GM18907 (cell line): ENCODE results near the gene HES3.

Experiments
- ATAC-seq: cut with Tn5 transposase; IDR thresholded peaks from one replicate; pipeline ENCODE4 v1.9.1; 2021; ENCODE audit warnings: mild to moderate bottlenecking, moderate library complexity; ENCODE audit not compliant: unreplicated experiment

HES3 gene, protein sequence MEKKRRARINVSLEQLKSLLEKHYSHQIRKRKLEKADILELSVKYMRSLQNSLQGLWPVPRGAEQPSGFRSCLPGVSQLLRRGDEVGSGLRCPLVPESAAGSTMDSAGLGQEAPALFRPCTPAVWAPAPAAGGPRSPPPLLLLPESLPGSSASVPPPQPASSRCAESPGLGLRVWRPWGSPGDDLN

DNA sequence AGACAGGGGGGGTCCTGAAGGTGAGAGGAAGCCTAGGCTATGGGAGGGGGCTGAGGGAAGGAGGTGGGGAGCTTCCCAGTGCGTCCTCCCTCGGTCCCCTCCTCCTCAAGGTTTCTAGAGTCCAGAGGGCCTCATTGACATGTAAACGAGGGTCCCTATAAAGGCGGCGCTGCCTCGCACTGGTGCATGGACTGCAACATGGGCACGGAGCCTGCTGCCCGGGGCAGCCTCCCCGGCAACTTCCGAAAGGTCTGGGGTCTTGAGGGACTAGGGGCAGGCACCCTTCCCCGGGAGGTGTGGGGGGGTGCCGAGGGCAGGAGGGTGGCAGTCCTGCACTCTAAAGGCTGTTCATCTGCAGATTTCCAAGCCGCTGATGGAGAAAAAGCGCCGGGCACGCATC, at the start of gene HES3:
TSS of gene HES3 (plus strand) at position 187 of the 400 bp plus-strand sequence. CDS start at position 374, 187 bp downstream.
- ATAC-seq, result no peak

DNA sequence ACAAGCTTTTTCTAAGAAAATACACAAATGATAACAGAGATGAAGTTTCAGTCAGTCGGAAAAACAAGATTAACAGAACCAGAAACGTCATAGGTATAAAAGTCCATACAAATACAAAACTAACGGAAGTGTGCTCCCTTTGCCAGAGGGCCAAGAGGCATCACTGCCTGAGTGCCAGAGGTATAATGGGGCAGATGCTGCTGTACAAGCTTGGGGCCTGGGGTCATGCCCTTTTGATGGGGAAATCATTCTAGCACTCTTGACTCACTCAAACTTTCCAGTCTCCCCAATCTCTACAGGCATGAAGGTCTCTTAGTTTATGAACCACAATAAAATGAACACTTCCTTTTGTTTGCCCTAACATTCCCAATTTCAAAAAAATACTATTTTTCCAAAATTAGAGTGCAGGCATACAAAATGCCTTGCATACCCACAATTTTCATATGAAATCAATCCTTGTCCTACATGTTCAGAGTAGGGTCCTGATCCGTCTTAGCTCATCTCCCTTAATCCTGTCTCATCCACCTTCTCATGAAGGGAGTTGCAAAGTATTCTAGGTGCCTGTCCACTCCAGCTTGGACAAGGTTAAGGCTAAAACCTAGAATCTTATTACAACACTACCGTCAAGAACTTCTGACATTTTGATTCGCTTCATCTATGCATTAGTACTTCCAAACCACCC, 46.1 kb upstream of the HES3 start:
- ATAC-seq, result no peak

DNA sequence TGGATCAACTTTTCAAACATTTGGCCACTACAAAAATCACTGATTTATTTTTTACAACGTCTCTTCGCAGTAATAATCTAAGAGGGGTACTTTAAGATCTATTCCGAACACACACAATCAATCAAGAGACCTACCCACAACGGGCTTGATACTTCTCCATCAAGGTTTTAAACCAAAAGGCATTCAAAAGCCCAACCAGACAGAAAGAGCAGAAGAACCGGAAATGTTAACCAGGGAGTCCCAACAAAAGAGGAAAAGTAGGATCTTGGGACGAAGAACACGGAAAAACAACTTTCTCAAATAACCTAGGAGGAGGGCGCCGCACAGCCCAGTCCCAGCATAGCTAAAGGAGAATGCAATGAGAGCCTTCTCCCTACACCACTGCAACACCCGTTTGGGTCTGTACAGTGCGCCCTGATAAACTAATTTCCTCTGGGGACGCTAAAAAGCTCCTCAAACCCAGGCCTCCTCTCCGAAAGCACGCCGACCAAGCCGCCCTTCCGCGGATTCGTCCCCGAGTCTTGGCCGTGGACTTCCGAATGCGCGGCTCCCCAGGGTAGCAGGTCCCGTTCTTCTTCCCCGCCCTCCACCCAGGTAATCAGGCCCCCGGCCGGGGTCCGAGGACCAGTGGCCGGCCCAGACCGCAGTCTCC, 45.2 kb upstream of the HES3 start:
- peak; percentile 32 for ATAC-seq

DNA sequence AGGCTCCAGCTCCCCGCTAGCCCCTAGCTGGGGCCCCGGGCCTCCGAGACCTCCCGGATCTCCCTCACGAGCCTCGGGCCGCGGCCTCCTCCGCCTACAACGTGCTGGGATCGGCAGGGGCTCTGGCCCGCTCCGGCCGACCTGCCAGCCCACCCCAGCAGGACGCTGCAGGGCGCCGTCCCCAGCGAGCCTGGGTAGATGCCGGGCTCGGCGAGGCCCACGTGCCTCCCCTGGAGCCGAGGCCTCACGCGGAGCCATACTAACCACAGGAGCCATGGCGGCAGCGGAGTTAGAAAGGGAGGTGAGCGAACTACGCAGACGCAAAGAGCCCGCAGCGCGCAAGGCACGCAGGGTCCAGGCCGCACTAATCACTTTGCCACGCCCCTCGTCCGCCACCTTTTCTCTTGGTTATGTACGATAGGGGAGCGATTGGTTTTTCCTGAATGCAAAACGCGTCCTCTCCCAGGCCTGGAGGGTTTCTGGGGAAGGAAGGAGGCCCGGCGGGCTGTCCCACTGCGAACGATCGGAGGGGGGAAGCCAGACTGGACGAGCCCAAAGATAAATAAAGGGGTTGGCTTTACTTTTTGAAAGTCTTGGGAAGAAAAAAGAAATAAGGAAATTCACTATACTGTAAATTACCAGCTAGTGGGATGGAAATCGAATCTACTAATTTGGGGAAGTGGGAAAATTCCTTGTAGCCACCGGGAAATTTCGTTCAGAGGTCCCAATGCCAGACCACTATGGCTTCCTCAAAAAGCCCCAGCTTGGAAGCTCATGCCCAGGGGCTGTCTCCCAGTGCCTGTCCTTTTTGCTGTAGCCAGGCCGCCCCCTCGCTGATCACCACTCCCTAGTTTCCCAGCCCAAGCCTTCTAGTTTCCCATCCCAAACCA, 44.4 kb upstream of the HES3 start, which contains the start of gene RPL22:
TSS of gene RPL22 (minus strand) at position 298 of the 890 bp plus-strand sequence. CDS start at position 276, 22 bp downstream.
- ATAC-seq, result peak; percentile 96

DNA sequence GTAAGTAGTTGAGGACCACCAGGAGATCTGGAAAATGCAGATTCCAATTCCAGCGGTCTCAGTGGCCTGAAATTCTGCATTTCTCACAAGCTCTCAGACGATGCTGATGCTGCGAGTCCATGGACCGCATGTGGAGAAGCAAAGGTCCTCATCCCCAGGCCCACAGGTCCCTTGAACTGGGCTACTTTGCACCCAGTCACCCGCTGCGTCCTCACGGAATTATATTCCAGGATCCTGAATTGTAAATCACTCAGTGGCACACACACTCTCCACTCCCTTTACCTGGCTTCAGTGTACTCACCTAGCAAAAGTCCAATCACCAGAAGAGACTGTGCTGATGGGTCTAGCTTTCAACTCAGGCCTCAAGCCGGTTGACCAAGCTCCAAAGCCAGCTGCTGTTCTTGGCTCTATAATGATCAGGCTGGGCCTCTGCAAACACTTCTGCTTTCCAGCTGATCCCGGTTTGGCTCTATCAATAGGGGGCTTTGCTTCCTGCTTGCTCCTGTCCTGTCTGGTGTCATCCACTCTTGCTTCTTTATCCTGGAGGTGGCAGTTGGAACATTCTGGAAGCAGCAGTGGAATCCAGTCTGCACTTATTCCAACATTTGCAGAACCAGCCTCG, 43.7 kb upstream of the HES3 start:
- no peak for ATAC-seq

DNA sequence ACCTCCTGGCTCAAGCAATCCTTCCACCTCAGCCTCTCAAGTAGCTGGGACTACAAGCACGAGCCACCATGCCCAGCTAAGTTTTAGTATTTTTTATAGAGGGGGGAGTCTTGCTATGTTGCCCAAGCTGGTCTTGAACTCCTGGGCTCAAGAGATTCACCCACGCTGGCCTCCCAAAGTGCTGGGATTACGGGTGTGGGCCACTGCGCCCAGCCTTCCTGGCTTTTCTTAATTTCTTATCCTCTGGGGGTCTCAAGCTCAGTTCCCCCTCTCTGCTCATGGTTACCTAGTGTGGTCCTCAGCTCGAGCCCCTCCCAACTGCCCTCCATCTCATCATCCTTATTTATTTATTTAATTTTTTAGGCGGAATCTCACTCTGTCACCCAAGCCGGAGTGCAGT, 41.7 kb upstream of the HES3 start:
- no peak for ATAC-seq

DNA sequence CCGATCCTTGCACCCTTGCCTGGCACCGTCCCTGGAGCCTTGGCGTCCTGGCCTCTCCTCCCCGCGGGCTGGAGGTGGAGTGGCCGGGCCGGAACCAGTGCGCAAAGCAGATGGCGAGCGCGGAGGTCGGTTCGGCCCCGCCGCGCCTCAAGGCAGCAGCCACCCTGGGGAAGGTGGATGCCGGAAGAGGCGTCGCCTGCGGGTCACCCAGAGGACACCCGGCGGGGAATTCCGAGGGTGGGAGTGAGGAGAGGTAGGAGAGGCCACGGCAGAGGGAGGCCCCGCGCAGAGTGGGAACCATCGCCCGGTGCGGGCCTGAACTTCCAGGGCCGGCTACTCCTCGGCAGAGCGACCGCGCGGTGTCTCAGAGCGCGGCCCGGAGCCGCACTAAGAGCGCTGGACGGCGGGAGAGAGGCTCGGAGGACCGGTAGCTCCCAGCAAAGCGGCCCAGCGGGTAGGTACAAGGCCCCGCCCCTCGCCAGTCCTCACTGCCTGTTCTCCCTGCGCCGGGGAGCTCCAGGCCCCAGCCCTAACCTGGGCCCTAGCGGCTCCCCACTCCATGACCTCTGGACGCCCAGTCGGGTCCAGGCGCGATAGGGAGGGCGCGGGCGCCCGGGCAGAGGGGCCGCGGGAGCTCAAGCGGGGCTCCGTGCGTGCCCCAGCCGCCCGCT, 38.0 kb upstream of the HES3 start, which contains the start of gene RNF207:
TSS of gene RNF207 (plus strand) at position 271 of the 671 bp plus-strand sequence. CDS start 417 bp downstream, outside the sequence.
- peak; percentile 61 for ATAC-seq

DNA sequence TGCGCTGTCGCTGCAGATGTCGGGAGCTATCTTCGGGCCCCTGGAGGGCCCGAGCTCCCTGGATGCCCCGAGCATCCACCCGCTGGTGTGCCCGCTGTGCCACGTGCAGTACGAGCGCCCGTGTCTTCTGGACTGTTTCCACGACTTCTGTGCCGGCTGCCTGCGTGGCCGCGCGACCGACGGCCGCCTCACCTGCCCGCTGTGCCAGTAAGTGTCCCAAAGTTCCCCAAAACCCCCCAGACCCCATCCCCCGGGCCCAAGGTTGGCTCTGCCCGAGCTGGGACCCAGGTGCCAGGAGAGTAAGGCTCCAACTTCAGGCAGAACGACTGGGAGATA, 37.5 kb upstream of the HES3 start:
- no peak for ATAC-seq

DNA sequence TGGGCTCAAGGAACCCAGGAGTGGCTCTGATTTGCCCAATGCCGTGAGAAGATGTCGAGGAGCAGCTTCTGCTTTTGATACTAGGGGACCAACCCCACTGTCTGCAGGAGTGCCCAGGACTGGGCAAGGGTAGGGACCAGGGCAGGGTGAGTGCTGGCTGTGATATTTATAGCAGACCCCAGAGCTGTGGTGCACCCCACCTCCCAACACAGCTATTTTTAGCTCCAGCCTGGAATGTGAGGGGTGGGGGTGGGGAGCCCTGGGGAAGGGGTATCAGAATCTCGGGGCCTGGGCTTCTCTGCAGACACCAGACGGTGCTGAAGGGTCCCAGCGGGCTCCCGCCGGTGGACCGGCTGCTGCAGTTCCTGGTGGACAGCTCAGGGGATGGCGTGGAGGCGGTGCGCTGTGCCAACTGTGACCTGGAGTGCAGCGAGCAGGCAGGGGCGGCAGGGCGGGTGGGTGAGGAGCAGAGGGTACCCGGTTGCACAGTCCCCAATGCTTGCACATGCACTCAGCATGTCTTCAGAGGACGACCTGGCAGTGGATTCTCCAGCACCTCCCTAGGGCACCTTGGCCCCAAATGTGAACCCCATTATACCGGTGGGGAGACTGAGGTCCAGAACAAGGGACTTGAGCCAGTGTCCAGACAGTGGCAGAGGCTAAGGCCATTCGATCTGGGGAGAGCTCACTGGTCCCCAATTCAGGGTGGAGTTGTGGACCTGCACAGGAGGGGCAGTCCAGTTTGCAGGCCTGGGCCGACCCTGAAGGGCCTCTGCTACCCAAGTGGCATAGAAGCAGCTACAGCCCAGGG, 36.7 kb upstream of the HES3 start:
- no peak for ATAC-seq

DNA sequence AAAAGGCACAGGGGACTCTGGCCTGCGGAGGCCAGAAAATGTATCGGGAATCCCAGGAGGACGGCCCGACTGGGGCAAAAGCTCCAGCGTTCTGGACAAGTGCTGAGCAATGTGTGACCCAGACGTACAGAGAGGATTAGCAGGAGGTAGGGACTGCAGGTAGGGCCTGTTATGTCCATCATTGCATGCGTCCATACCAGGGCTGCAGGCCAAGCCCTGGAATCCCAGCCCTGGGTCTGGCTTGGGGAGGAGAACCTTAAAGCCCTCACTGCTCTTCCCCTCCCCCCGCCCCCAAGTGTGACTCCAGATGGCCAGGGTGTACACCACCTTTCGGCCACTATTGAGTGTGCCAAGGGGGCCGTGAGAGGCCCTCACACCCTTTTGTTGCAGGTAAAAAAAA, 36.1 kb upstream of the HES3 start:
- no peak for ATAC-seq

DNA sequence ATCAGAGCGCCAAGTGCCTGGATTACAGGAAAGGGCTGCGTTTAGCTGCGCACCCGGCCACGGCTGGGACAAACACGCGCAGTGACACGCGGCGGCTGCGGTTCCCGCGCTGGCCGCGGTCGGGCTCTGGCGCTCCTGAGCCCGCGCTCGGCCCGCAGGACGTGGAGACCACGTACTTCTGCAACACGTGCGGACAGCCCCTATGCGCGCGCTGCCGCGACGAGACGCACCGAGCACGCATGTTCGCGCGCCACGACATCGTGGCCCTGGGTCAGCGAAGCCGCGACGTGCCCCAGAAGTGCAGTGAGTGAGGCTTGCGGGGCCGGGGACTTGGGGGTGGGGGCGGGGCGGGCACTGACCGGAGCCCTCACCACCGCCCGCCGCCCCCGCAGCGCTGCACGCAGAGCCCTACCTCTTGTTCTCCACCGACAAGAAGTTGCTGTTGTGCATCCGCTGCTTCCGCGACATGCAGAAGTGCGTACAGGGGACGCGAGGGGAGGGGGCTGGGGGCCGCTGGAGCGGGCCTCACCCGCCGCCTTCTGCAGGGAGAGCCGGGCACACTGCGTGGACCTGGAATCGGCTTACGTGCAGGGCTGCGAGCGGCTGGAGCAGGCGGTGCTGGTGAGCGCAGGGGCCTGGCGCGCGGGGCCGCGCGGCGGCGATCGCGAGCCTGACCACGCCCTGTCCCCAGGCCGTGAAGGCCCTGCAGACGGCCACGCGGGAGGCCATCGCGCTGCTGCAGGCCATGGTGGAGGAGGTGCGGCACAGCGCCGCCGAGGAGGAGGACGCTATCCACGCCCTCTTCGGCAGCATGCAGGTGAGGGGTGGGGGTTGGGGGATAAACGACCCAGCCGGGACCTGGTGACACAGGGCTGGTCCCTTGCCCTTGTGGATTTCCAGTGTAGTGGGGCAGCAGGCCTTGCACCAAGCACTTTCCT, 35.0 kb upstream of the HES3 start:
- no peak for ATAC-seq

DNA sequence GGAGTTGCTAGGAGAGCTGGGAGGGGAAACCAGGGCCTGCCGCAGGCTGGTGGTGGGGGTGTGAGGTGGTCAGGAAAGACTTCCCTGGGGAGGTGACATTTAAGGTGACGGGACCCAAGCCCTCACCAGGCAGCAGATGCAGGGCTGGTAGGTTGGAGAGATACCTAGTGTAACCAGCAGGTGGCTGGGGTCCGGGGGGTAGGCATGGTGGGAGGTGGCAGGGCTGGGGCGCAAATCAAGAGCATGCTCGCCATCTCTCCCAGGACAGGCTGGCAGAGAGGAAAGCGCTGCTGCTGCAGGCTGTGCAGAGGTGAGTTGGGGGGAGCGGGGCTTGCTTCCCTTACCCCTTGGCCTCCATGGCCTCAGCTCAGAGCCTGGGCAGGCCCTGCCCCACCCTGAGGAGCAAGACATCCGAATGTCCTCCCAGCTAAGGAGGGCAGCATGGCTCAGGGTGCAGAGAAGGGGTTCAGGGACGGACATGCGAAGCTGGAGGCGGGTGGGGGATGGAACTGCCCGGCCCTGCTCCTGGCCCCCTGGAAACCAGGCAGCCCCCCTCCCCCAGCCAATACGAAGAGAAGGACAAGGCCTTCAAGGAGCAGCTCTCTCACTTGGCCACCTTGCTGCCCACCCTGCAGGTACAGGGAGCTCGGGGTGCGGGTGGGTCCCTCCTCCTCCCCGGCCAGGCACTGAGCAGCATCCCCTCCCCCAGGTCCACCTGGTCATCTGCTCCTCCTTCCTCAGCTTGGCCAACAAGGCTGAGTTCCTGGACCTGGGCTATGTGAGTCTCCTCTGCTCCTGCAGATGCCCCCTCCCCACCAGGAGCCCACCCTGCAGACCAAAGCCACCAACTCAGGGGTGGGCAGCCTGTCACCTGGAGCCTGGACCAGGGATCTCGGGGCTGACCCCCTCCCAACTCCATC, 34.1 kb upstream of the HES3 start:
- no peak for ATAC-seq

DNA sequence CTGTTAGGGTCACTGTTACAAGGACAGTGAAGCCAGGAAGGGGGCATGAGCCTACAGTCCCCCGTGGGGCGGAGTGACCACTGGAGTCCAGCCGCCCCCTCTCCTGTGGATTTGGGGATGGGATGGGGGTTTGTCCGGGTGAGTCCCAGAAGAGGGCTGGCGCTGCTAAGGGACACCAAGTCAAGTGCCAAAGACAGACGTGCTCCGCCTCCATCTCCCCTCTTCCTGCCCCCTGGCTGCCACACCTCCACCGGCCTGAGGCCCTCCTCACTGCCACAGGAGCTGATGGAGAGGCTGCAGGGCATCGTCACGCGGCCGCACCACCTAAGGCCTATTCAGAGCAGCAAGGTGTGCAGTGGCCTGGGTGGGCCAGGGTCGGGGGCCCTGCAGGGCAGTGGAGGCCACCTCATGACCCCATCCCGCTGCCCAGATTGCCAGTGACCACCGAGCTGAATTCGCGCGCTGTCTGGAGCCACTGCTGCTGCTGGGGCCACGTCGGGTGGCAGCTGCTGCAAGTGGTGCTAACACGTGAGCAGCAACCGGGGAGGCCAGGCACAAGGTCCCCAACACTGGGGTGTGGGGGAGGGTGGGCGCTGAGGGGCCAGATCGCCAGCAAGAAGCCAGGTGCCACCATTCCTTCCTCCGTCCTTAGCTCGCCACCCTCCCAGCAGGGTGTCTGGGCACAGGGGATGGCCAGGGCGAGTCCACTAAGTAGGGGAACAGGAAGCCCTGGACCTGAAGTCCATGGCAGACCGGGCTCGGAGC, 33.2 kb upstream of the HES3 start:
- ATAC-seq, result no peak

DNA sequence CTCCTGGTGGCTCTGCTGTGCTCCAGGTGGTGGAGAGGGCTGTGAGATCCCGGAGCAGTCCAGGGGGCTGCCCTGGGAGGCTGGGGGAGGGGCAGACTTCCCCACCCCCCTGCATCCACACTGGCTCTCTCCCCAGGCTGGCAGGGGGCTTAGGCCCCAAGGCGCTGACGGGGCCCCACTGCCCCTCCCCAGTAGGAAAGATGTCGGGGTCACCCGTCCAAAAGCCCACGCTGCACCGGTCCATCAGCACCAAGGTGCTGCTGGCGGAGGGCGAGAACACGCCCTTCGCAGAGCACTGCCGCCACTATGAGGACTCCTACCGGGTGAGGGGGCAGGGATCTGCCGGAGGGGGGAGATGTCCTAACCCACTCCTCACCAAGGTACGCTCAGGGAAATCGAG, 32.2 kb upstream of the HES3 start:
- no peak for ATAC-seq

DNA sequence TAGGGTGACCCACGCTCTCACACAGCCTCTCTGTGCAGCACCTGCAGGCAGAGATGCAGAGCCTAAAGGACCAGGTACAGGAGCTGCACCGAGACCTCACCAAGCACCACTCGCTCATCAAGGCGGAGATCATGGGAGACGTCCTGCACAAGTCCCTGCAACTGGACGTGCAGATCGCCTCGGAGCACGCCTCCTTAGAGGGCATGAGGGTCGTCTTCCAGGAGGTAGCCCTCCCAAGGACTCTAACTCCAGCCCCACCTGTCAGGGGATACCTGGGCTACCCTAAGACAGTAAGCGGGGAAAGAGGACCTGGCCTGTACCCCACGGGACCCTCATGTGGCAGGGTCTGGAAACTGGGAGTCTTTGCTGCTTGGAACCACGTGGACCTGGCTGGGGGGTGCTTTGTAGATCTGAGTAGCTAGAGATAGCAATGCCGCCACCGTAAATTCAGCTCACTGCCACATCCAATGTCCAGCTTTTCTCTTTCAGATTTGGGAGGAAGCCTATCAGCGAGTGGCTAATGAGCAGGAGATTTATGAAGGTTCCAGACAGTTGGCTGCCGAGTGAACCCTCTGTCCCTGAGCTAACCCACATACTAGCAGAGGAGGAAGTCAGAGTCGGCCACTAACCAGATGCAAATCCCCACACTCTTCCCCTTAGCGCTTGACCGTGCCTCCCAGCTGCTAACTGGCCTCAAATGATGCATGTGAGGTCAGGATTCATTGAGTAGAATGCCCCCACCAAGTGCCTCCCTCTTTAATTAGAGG, 31.6 kb upstream of the HES3 start:
- peak; percentile 46 for ATAC-seq
